ENCODE data around the gene ASTL.

- TF ChIP-seq, protein P1, sequence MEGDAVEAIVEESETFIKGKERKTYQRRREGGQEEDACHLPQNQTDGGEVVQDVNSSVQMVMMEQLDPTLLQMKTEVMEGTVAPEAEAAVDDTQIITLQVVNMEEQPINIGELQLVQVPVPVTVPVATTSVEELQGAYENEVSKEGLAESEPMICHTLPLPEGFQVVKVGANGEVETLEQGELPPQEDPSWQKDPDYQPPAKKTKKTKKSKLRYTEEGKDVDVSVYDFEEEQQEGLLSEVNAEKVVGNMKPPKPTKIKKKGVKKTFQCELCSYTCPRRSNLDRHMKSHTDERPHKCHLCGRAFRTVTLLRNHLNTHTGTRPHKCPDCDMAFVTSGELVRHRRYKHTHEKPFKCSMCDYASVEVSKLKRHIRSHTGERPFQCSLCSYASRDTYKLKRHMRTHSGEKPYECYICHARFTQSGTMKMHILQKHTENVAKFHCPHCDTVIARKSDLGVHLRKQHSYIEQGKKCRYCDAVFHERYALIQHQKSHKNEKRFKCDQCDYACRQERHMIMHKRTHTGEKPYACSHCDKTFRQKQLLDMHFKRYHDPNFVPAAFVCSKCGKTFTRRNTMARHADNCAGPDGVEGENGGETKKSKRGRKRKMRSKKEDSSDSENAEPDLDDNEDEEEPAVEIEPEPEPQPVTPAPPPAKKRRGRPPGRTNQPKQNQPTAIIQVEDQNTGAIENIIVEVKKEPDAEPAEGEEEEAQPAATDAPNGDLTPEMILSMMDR (IDR thresholded peaks at IDR 0.05; ENCODE audit: insufficient read depth, low read depth, low read length) = no peak
- TF ChIP-seq EZH2 (IDR thresholded peaks at IDR 0.05; ENCODE audit: insufficient read depth, low read length) = no peak
These were observed 5.0 kb upstream of the ASTL start for GRCh38 chr2:96143231-96143847.

All from astrocyte (in vitro differentiated cells and primary cell).